SK-N-SH (cell line): Measurements from ENCODE around the gene FEV. TPM values are rescaled to one million over a fixed set of nuclear protein-coding genes. Genes with fewer than 3 reads are reported as not detected.
A peak's percentile ranks its signal among the peaks of the same experiment; 100 is the strongest.

Experiments
- CTCF ChIA-PET: fragments of 300-600, 350-600 bp; formaldehyde crosslinking; extraction: SDS; loops from one replicate; lab custom pipeline; 2021; lab: Yijun Ruan, JAX
- POLR2A ChIA-PET: fragments of 350-600 bp; sonication (Branson Sonifier 250); formaldehyde crosslinking; extraction: SDS; loops from one replicate; lab custom pipeline; 2020; ENCODE audit warnings: antibody characterized with exemption, inconsistent platforms; lab: Yijun Ruan, JAX
- DNase-seq: peaks from one replicate; pipeline ENCODE4 v3.0.0; 2012
- H2AFZ ChIP-seq: fragments of 200-600 bp; sonication (generic); 2 replicates; pipeline ENCODE4 v1.8.1; 2016; ENCODE audit warnings: antibody characterized with exemption, mild to moderate bottlenecking, low read depth
- H3F3A ChIP-seq: fragments of 200-600 bp; sonication (generic); replicated peaks from 2 replicates; pipeline ENCODE3; 2016; ENCODE audit warnings: antibody characterized with exemption, mild to moderate bottlenecking; ENCODE audit not compliant: insufficient read depth
- H3K27ac ChIP-seq, 2 experiments: fragments of 200-500 bp in 1 of 2; fragments of 200-600 bp in 1 of 2; sonication (Bioruptor generic) in 1 of 2; sonication (generic), shearing (Covaris generic) in 1 of 2; 2 replicates each; pipeline versions ENCODE4 v1.5.1 to v1.6.1; 2014 to 2016; ENCODE audit warnings: low read depth in 2 of 2, inconsistent platforms in 1 of 2, low read length in 1 of 2, mild to moderate bottlenecking in 1 of 2, mixed read lengths in 1 of 2
- H3K27me3 ChIP-seq: fragments of 200-600 bp; sonication (generic), shearing (Covaris generic); 2 replicates; pipeline ENCODE4 v1.6.1; 2016; ENCODE audit warnings: mixed run types; ENCODE audit not compliant: insufficient read depth
- H3K36me3 ChIP-seq, 2 experiments: fragments of 200-500 bp in 1 of 2; fragments of 200-600 bp in 1 of 2; sonication (Bioruptor generic) in 1 of 2; sonication (generic) in 1 of 2; replicated peaks in 1 of 2; 2 replicates each; pipeline versions ENCODE3 to v1.5.1; 2014 to 2016; ENCODE audit warnings: low read length in 1 of 2, mild to moderate bottlenecking in 1 of 2; ENCODE audit not compliant: insufficient read depth in 2 of 2, control insufficient read depth in 1 of 2
- H3K4me1 ChIP-seq, 2 experiments: fragments of 200-500 bp in 1 of 2; fragments of 200-600 bp in 1 of 2; sonication (Bioruptor generic) in 1 of 2; sonication (generic), shearing (Covaris generic) in 1 of 2; 2 replicates each; pipeline versions ENCODE4 v1.5.1 to v1.6.1; 2014 to 2016; ENCODE audit warnings: low read depth in 1 of 2, low read length in 1 of 2, mixed run types in 1 of 2; ENCODE audit not compliant: insufficient read depth in 2 of 2, control insufficient read depth in 1 of 2
- H3K4me2 ChIP-seq: fragments of 200-600 bp; sonication (generic), shearing (Covaris generic); 2 replicates; pipeline ENCODE4 v1.6.1; 2017; ENCODE audit warnings: mixed run types
- H3K4me3 ChIP-seq, 2 experiments: fragments of 200-500 bp in 1 of 2; fragments of 200-600 bp in 1 of 2; sonication (Bioruptor generic) in 1 of 2; sonication (generic), shearing (Covaris generic) in 1 of 2; 2 replicates each; pipeline versions ENCODE4 v1.5.1 to v1.8.1; 2014 to 2016; ENCODE audit warnings: low read depth in 2 of 2, inconsistent platforms in 1 of 2, low read length in 1 of 2, mild to moderate bottlenecking in 1 of 2, mixed read lengths in 1 of 2, moderate library complexity in 1 of 2
- H3K79me2 ChIP-seq: fragments of 200-600 bp; sonication (generic); 2 replicates; pipeline ENCODE4 v1.8.1; 2017; ENCODE audit warnings: mild to moderate bottlenecking; ENCODE audit not compliant: insufficient read depth
- H3K9ac ChIP-seq: fragments of 200-600 bp; sonication (generic); 2 replicates; pipeline ENCODE4 v1.6.1; 2017; ENCODE audit warnings: mixed run types
- H3K9me2 ChIP-seq: fragments of 200-600 bp; sonication (generic); 2 replicates; pipeline ENCODE4 v1.6.1; 2017; ENCODE audit warnings: mixed run types
- H3K9me3 ChIP-seq: fragments of 200-600 bp; sonication (generic); 2 replicates; pipeline ENCODE4 v1.6.1; 2017; ENCODE audit warnings: mixed run types, mild to moderate bottlenecking, moderate library complexity
- H4K20me1 ChIP-seq: fragments of 200-600 bp; sonication (generic); 2 replicates; pipeline ENCODE4 v1.6.1; 2017; ENCODE audit warnings: mild to moderate bottlenecking, mixed run types; ENCODE audit not compliant: insufficient read depth
- CHD2 ChIP-seq: fragments of 150-350 bp; IDR thresholded peaks from 2 replicates; pipeline ENCODE4 v1.6.1; 2018; ENCODE audit warnings: low read length; ENCODE audit not compliant: partially characterized antibody
- EP300 ChIP-seq, 2 experiments: IDR thresholded peaks; 2 replicates each; pipeline versions ENCODE4 v1.4.0 to v1.6.1; 2012; ENCODE audit warnings: borderline replicate concordance in 1 of 2, low read depth in 1 of 2, low read length in 1 of 2
- FOXJ3 ChIP-seq: sonication (generic); formaldehyde crosslinking; IDR thresholded peaks from 2 replicates; pipeline ENCODE4 v1.5.1; 2020; ENCODE audit warnings: mild to moderate bottlenecking, missing genetic modification reagents
- FOXM1 ChIP-seq: IDR thresholded peaks from 2 replicates; pipeline ENCODE4 v1.4.0; 2012; ENCODE audit warnings: low read depth, mild to moderate bottlenecking
- GABPA ChIP-seq: IDR thresholded peaks from 2 replicates; pipeline ENCODE4 v1.4.0; 2012; ENCODE audit warnings: low read depth, mild to moderate bottlenecking
- GATA2 ChIP-seq: sonication (generic); formaldehyde crosslinking; IDR thresholded peaks from 2 replicates; pipeline ENCODE4 v1.5.0; 2020; ENCODE audit warnings: mild to moderate bottlenecking, missing genetic modification reagents
- JUND ChIP-seq: IDR thresholded peaks from 2 replicates; pipeline ENCODE4 v1.4.0; 2012
- NRF1 ChIP-seq: IDR thresholded peaks from 2 replicates; pipeline ENCODE4 v1.6.1; 2012; ENCODE audit warnings: low read depth, mild to moderate bottlenecking, low read length
- RCOR1 ChIP-seq: fragments of 150-350 bp; IDR thresholded peaks from 2 replicates; pipeline ENCODE4 v1.6.1; 2017; ENCODE audit warnings: antibody characterized with exemption, low read length
- SIN3A ChIP-seq: IDR thresholded peaks from 2 replicates; pipeline ENCODE4 v1.6.1; 2012; ENCODE audit warnings: low read depth, mild to moderate bottlenecking, low read length, moderate library complexity, borderline replicate concordance
- SMC3 ChIP-seq: IDR thresholded peaks from 2 replicates; pipeline ENCODE4 v1.6.1; 2012; ENCODE audit warnings: low read depth, low read length, improper control_type of control experiment
- YY1 ChIP-seq: IDR thresholded peaks from 2 replicates; pipeline ENCODE4 v1.4.0; 2012; ENCODE audit warnings: low read depth, mild to moderate bottlenecking
- WGBS: methylation state at CpG from one replicate; pipeline ENCODE4 v1.1.6; 2017; ENCODE audit warnings: low lambda C conversion rate; 5-methylcytosine and 5-hydroxymethylcytosine counted together
- polyA plus RNA-seq, 3 experiments: library from polyadenylated mRNA; depleted of rRNA; stranded (reverse); fragments of >200 nt; gene quantifications; 2 replicates each; pipeline ENCODE4 v1.2.3, GENCODE V29; 2012
- TF ChIP-seq, protein P1 (sequence below): IDR thresholded peaks from 2 replicates; pipeline ENCODE4; 2012

The FEV gene
- polyA plus RNA-seq, 1 of the 3 experiments (the other 2 are of a cell fraction) = 0.53 TPM

DNA sequence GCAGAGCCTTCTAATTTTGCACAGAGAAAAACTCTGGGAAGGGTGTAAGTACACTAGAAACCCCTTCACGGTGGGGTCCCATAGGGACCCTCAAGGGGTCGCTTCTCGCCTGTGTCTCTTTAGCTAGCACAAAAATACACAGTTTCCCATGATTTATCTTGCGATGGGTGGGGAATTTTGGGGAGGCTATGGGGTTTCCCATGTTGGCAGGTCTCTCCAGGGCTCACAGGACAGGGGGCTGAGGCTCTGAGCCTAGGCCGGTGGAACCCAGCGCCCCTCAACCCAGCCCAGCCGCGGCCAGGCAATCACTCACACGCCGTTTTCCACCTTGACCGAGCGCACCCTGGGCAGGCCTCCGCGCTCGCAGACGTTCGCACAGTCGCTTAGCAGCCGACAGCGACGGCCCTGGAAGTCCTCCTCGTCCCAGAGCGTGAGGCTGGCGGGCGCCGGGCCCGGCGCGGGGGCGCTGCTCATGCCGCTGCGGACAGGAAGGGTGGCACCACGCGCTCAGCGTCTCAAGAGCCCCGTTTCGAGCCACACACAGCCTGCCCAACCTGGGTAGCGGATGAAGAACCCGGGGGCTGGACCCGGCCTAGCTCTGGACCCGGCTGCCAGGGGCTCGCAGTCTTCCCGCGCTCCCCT, 7.8 kb upstream of the FEV start:
- Histone ChIP-seq H3K36me3 (no peaks in the 10 kb centered on the region), H3K4me1 (peaks cover 0 to 33% of the 10 kb centered on the region in 2 experiments; a peak in 1 of 4 replicates), H3K4me2 (no peak overlapping the region), H3K79me2 (no peaks in the 10 kb centered on the region), H3F3A (no peaks in the 10 kb centered on the region), H3K9me3 (no peaks in the 10 kb centered on the region), H3K27me3 (no peaks in the 10 kb centered on the region), H3K4me3 (no peak overlapping the region), H3K9me2 (no peaks in the 10 kb centered on the region), H4K20me1 (no peaks in the 10 kb centered on the region), H3K9ac (no peak overlapping the region), H2AFZ (no peak overlapping the region), H3K27ac (no peak overlapping the region)
- DNase-seq = peak; percentile 21
- 85% methylated on average over 27 of the region's 44 CpGs for WGBS
- TF ChIP-seq SIN3A (no peak), CHD2 (no peak), EP300 (IDR thresholded peaks at IDR 0.05; ENCODE audit: borderline replicate concordance in 1 of 2, low read depth in 1 of 2, low read length in 1 of 2) (no peak), YY1 (no peak), SMC3 (no peak), JUND (no peak)
- ChIA-PET CTCF (interaction anchor here (0.7 to 10.9 kb wide), 8 partner anchors 11 to 168 kb away, joined by 3 to 183 read pairs (median 6); partner anchors contain the start of genes FEV and NHEJ1), POLR2A (interaction anchor here (1.1 to 1.9 kb wide), 2 partner anchors 8 to 10 kb away, joined by 3 to 7 read pairs; partner anchors contain the start of gene FEV)

DNA sequence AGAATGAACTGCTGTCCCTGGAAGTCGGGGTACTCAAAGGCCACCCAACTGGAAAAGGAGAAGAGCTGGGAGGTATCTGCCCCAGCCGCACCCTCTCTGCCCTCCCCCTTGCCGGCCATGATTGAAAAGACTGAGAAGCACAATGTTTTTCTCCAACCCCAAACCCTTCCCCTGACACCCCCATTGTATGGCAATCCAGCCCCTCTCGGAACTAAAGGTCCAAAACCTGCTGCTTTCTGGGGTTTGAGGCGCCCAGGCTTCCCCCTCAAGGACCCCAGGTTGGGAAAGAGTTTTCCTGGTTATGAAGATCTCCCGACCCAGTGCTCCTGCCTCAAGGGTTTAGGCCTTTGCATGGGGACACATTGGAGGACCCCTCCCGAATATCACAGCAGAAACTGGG, 7.2 kb upstream of the FEV start:
- Histone ChIP-seq H3K27me3 (no peaks in the 10 kb centered on the region), H3K4me2 (no peak overlapping the region), H2AFZ (no peak overlapping the region), H3F3A (no peaks in the 10 kb centered on the region), H3K27ac (peak overlapping the region in 1 of 2 experiments; percentile 60; a peak in 1 of 4 replicates), H3K79me2 (no peaks in the 10 kb centered on the region), H3K9me2 (no peaks in the 10 kb centered on the region), H3K4me1 (peaks cover 0 to 27% of the 10 kb centered on the region in 2 experiments; a peak in 1 of 4 replicates), H3K9me3 (no peaks in the 10 kb centered on the region), H3K36me3 (no peaks in the 10 kb centered on the region), H3K9ac (no peak overlapping the region), H4K20me1 (no peaks in the 10 kb centered on the region), H3K4me3 (no peak overlapping the region)
- TF ChIP-seq NRF1 = no peak
- TF ChIP-seq SMC3 = no peak
- TF ChIP-seq FOXJ3 (CRISPR knock-in tag) = no peak
- TF ChIP-seq CHD2 = no peak
- no peak for TF ChIP-seq GABPA
- TF ChIP-seq RCOR1 = no peak
- TF ChIP-seq GATA2 (CRISPR knock-in tag) = no peak
- TF ChIP-seq FOXM1 = no peak
- TF ChIP-seq, protein P1, sequence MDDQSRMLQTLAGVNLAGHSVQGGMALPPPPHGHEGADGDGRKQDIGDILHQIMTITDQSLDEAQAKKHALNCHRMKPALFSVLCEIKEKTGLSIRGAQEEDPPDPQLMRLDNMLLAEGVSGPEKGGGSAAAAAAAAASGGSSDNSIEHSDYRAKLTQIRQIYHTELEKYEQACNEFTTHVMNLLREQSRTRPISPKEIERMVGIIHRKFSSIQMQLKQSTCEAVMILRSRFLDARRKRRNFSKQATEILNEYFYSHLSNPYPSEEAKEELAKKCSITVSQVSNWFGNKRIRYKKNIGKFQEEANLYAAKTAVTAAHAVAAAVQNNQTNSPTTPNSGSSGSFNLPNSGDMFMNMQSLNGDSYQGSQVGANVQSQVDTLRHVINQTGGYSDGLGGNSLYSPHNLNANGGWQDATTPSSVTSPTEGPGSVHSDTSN = no peak
- ChIA-PET POLR2A (interaction anchor here (0.9 to 1.9 kb wide), 3 partner anchors 8 to 83 kb away, joined by 3 to 7 read pairs (median 4); partner anchors contain the start of gene FEV), CTCF (interaction anchor here (0.9 to 10.9 kb wide), 7 partner anchors 10 to 168 kb away, joined by 3 to 183 read pairs (median 8); partner anchors contain the start of genes FEV and NHEJ1)
- DNase-seq = peak; percentile 6
- WGBS = 46% methylated on average over 5 of the region's 7 CpGs
